Endothelial cell of hepatic sinusoid (primary cell): ENCODE results near the gene CHCHD3.

Experiments
- in situ Hi-C: cut with HindIII; loops from 2 replicates; pipeline ENCODE4 v1.10.0; 2017; ENCODE audit warnings: low sequenced_read_pairs

The CHCHD3 gene

GRCh38 chr7:133081599-133082389 is at the start of gene CHCHD3:
TSS of gene CHCHD3 (minus strand) at chr7:133082090. CDS start at chr7:133081937, 153 bp downstream.
- in situ Hi-C loops, result no loop called here

- in situ Hi-C loops, result no loop called here
Measured at GRCh38 chr7:133130166-133130565, 48.3 kb upstream of the CHCHD3 start.

GRCh38 chr7:133126422-133126821 is 44.5 kb upstream of the CHCHD3 start:
- in situ Hi-C loops, result loop anchor here (5.0 kb wide), 1 partner anchor 59 kb away; no protein-coding TSS in a partner anchor

GRCh38 chr7:133124974-133125373 is 43.1 kb upstream of the CHCHD3 start:
- in situ Hi-C loops, result loop anchor here (5.0 kb wide), 1 partner anchor 58 kb away; no protein-coding TSS in a partner anchor

GRCh38 chr7:133121175-133121844 is 39.4 kb upstream of the CHCHD3 start:
- in situ Hi-C loops, result no loop called here

- in situ Hi-C loops, result no loop called here
Measured at GRCh38 chr7:133119067-133119466, 37.2 kb upstream of the CHCHD3 start.

GRCh38 chr7:133118261-133118660 is 36.4 kb upstream of the CHCHD3 start:
- in situ Hi-C loops, result no loop called here

GRCh38 chr7:133117452-133117851 is 35.6 kb upstream of the CHCHD3 start:
- in situ Hi-C loops, result no loop called here

GRCh38 chr7:133115596-133115995 is 33.7 kb upstream of the CHCHD3 start:
- in situ Hi-C loops, result no loop called here

GRCh38 chr7:133114519-133114918 is 32.6 kb upstream of the CHCHD3 start:
- in situ Hi-C loops, result no loop called here

- in situ Hi-C loops, result no loop called here
Measured at GRCh38 chr7:133112976-133113375, 31.1 kb upstream of the CHCHD3 start.

- in situ Hi-C loops, result no loop called here
Measured at GRCh38 chr7:133112335-133112734, 30.4 kb upstream of the CHCHD3 start.

- in situ Hi-C loops, result no loop called here
Measured at GRCh38 chr7:133110312-133110711, 28.4 kb upstream of the CHCHD3 start.

- in situ Hi-C loops, result no loop called here
Measured at GRCh38 chr7:133109816-133110215, 27.9 kb upstream of the CHCHD3 start.

- in situ Hi-C loops, result no loop called here
Measured at GRCh38 chr7:133108023-133108422, 26.1 kb upstream of the CHCHD3 start.

- in situ Hi-C loops, result no loop called here
Measured at GRCh38 chr7:133102276-133103060, 20.6 kb upstream of the CHCHD3 start.

- in situ Hi-C loops, result no loop called here
Measured at GRCh38 chr7:133099633-133100286, 17.9 kb upstream of the CHCHD3 start.

GRCh38 chr7:133095119-133095671 is 13.3 kb upstream of the CHCHD3 start:
- in situ Hi-C loops, result no loop called here

- in situ Hi-C loops, result no loop called here
Measured at GRCh38 chr7:133091943-133092464, 10.1 kb upstream of the CHCHD3 start.

- in situ Hi-C loops, result no loop called here
Measured at GRCh38 chr7:133082390-133082766, 488 bp upstream of the CHCHD3 start.
